Right ventricle myocardium superior (tissue), 1 donor: ENCODE results near the gene KRTAP5-4. TPM values are rescaled to one million over a fixed set of nuclear protein-coding genes. Genes with fewer than 3 reads are reported as not detected.
"Not testable (repeated sequence)": the region's sequence is repeated elsewhere in the genome, so short reads cannot be mapped to it uniquely, and the experiment has no call there.

Source experiments
- ATAC-seq: fragments of 200-7000 bp; cut with Tn5 transposase; one replicate; pipeline ENCODE4 v1.9.1; 2020; ENCODE audit warnings: mild to moderate bottlenecking; ENCODE audit not compliant: poor library complexity
- DNase-seq: peaks from one replicate; pipeline ENCODE4 v3.0.0-alpha.2; 2020
- intact Hi-C: fragments of 100-400 bp; cut with DNase I; formaldehyde crosslinking; loops from one replicate; pipeline ENCODE4 v1.11.2; 2022
- total RNA-seq: library from RNA; stranded (reverse); fragmentation: NEBNext Ultra II Directional; extraction: Animal tissue kit (Norgen Biotek cat#: 25700); gene quantifications from one replicate; pipeline ENCODE4 v1.2.1, GENCODE V29; 2021
- donor health status: DM: no; HTN: yes; CAD: no; lungs with severe emphysema.

The KRTAP5-4 gene
- total RNA-seq, 1 donor from 2014 or later: not detected

DNA sequence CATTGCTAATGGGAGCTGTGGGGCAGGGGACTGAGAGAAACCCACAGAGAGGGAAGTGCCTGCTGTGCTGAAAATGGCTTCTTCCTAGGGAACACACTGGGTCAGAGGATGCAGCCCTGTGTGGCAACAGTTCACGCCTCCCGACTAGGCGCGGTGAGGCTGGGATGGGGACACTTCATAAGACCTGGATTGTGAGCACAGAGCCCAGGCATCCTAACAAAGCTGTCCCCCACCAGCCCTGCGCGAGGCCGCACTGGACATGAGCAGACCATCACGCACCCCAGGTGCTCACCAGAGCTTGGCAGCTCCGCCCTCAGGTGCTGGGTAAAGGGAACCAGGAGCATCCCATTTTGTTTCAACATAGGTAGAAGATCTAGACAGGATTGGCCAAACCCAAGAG is 1.8 kb upstream of the KRTAP5-4 start:
- DNase-seq (no peak), ATAC-seq (no peak)
- intact Hi-C loops: loop anchor here (10.0 kb wide), 1 partner anchor 79 kb away; no protein-coding TSS in a partner anchor

DNA sequence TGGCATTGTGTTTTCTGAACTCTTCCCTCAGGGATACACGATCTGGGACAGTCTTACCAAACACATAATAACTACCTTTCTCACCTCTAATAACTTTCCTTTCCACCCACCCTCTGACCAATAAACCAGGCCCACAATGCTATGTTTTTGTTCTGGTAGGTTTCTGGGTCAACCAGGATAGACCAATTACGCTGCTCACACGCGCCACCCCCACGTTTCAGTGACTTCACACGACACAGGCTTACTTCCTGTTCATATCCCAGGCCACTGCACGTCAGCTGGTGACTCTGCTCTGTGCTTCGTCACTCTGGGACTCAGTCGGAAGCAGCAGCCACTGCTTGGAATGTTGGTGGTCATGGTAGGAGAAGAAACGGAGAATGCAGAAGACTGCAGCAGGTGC is 2.5 kb downstream of the KRTAP5-4 start:
- DNase-seq: no peak
- intact Hi-C loops: no loop called here
- no peak for ATAC-seq

DNA sequence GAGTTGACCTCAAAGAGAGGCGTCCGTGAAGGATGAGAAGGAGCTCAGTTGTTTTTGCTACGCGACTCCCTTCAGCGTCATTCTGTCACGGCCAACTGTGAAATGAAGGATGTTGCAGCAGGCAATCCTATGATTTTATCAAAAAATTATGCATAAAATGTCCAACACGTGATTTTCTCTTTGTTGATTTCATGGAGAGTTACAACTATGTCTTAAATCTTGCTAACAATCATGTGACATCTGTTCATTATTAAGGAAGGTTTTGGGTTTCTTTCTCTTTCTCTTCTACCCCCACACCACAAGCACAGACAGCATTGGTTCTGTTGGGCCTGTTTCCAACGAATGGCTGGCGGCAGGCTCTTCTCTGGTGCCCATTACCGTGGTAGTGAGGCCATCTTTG is 3.7 kb downstream of the KRTAP5-4 start:
- DNase-seq: no peak
- no peak for ATAC-seq
- intact Hi-C loops: no loop called here

DNA sequence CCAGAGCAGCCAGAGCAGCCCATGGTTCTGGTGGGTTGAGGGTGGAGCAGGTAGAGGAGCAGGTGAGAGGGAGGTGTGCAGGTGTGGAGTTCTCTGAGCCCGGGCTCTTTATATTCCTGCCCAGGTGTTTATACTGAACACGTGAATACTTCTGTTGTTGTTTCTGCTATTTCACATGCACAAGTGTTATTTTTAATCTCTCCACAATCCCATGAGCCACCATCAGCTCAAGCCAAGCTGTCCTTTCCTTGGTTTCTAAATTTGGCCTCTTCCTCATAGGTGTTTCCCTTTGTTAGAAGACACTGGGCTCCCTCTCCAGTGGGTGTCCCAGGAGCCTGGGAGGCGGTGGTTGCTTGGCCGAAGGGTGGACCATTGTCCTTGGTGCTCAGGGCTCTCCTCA is 13.6 kb downstream of the KRTAP5-4 start, which contains the start of gene KRTAP5-3:
KRTAP5-3 (minus strand) TSS at position 101 of the 400 bp plus-strand sequence; CDS start at position 23, 78 bp downstream.
- no peak for ATAC-seq
- intact Hi-C loops: no loop called here

DNA sequence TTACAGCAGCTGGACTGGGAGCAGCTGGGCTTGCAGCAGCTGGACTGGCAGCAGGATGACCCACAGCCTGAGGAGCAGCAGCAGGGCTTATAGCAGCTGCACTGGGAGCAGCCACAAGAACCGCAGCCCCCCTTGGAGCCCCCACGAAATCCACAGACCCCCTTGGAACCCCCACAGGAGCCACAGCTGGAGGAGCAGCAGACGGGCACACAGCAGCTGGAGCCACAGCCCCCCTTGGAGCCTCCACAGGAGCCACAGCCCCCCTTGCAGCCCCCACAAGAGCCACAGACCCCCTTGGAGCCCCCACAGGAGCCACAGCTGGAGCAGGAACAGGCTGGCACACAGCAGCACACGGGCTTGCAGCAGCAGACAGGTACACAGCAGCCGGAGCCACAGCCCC is 14.0 kb downstream of the KRTAP5-4 start:
- ATAC-seq, DNase-seq, intact Hi-C loops: not testable (repeated sequence)

More for the DNA sequence above, 13.6 kb downstream of the KRTAP5-4 start, which contains the start of gene KRTAP5-3:
- no peak for DNase-seq

DNA sequence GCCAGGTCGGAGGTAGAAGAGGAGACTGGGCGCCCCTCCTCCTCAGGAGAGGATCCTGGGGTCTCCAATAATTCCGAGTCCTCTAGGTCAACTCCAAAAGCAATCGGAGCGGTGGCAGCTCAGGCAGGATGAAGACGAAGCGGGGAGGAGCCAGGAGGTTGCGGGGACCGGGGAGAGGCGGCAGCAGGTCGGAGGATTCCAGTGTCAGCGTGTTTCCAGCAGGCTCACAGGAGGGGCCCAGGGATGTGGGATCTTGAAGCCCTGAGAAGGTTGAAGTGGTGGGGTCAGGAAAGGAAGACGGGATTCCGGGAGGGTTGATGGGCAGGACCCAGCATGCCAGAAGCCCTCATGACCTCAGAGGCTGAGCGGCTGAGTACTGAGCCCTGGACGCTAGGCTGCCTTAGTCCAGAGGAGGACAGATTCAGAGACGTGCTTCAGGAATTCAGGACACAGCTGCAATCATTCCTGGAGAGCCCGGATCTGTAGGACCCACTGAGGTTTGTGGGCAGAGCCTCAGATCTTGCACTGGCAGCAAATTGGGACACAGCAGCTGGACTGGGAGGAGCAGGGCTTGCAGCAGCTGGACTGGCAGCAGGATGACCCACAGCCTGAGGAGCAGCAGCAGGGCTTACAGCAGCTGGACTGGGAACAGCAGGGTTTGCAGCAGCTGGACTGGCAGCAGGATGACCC is 14.6 kb downstream of the KRTAP5-4 start:
- ATAC-seq, DNase-seq, intact Hi-C loops: not testable (repeated sequence)

DNA sequence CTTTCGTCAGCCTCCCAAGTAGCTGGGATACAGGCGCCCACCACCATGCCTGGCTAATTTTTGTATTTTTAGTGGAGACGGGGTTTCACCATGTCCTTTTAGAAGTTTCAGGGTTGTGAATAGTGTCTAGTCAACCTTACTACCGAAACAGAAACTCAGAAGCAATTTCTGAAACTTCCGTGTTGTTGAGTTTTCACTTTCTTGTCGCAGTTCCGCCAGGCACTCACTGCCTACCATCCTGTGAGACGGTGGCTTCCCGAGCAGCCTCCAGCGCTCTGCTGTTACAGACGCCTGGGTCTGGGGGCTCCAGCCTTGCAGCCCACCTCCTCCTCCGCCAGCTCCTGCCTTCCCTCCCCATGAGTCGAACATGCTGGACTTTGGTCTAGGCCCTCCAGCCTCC is 16.0 kb downstream of the KRTAP5-4 start:
- DNase-seq, ATAC-seq, intact Hi-C loops: not testable (repeated sequence)

DNA sequence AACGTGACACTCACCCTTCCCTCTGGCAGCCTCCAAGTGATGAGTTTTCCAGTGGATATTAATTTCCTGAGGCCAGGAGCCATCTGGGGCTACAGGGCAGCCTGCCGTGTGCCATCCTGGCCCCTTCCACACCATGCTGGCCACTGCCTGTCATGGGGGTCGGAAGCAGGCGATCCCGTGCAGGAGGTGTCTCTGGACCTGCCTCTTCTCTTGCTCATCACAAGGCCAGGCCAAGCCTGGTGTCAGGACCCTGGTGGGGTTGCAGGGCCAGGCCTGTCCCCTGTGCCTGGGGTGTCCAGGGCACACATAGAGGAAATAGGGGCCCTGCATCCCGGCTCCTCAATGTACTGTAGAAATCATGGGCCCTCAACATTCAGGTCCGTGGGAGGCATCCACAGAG is 17.2 kb downstream of the KRTAP5-4 start:
- no peak for DNase-seq
- no peak for ATAC-seq
- intact Hi-C loops: no loop called here

DNA sequence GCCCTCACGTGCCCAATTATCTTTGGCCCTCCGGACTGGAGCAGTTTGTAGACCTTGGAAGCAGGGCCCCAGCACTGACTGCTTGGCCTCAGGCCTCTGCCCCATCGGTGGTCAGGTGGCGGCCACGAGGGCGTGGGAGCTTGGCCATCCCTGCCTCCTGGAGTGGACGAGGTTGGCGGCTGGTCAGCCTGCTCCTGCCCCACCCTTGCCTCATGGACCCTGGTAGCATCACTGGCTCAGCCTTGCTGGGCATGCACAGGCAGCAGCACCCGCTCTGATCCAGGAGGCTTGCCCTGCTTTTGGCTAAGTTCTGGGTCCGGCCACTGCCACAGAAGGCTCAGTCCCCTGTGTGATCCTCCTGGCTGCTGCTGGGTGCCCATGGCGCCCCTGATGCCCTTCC is 17.8 kb downstream of the KRTAP5-4 start:
- ATAC-seq: no peak
- intact Hi-C loops: no loop called here
- no peak for DNase-seq

DNA sequence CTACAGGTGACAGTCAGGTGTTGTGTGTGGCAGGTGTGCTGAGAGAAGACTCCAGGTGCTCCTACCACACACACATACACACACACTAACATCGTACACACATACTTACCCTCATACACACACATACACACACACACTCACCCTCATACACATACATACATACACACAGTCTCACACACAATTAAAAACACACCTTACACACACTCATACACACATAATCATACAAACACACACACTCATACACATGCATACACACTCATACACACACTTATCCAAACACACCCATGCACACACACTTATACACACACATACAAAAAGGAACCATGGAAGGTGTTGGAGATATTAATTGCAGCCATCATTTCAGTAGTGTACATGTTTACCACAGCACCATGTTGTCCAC is 18.3 kb downstream of the KRTAP5-4 start:
- DNase-seq (no peak), ATAC-seq (no peak)
- intact Hi-C loops: no loop called here

DNA sequence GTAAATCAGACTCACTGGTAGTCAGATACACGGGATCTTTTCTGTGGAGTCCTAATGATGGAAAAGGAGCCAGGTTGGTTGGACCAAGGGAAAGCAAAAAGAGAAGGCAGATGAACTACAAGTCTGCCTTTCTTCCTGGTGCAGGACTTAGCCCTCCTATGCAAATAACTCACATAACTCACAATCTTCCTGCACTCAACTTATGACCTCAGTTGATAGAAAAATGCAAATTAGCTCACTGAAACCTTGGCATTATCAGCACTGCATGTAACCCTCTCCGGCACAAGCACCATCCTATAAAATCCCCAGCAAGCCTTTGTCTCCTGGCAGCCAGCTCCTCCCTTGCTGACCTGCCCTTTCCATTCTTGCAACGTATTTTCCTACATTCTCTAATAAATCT is 20.3 kb downstream of the KRTAP5-4 start:
- DNase-seq, intact Hi-C loops, ATAC-seq: not testable (repeated sequence)

DNA sequence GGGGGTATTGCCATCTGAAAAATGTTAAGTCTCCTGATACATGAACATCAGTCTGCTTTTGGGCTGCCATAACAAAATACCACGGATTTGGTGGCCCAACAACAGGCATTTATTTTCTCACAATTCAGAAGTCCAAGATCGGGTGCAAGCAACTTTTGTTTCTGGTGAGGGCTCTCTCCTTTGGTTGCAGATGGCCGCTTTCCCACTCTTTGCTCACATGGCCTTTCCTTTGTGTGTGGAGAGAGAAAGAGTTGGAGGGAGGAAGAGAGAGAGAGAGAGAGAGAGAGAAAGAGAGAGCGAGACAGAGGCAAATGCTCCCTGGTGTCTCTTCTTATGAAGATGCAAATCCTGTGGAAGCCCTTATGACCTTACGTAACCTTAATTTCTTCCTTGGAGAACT is 21.3 kb downstream of the KRTAP5-4 start:
- DNase-seq (no peak), ATAC-seq (no peak)
- intact Hi-C loops: no loop called here

DNA sequence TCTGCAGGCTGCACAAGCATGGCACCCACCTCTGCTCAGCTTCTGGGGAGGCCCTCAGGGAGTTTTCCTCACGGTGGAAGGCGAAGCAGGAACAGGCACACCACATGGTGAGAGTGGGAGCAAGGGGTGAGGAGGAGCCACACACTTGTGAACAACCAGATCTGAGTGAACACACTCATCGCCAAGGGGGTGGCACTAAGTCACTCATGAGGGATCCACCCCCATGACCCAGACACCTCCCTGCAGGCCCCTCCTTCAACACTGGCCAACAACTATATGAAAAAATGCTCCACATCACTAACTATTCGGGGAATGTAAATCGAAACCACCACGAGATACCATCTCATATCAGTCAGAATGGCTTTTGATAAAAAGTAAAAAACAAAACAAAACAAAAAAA is 23.1 kb downstream of the KRTAP5-4 start:
- no peak for ATAC-seq
- no peak for DNase-seq
- intact Hi-C loops: no loop called here

DNA sequence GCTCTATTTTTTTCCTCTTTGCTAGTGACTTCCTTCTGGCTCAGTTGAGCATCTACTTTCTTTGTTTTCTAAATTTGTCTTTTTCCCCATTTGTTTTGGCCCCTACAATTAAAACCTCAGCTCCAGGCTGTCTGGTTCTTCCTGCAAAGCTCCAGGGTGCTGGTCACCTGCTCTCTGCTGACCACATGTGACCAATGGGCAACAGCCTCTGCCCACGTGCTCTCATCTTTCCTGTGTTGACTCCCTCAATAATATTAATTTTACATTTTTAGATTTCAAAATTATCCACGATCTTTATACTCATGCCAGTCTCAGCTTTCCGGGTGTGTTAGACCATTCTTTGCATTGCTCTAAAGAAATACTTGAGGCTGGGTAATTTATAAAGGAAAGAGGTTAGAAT is 23.5 kb downstream of the KRTAP5-4 start:
- intact Hi-C loops, ATAC-seq, DNase-seq: not testable (repeated sequence)

DNA sequence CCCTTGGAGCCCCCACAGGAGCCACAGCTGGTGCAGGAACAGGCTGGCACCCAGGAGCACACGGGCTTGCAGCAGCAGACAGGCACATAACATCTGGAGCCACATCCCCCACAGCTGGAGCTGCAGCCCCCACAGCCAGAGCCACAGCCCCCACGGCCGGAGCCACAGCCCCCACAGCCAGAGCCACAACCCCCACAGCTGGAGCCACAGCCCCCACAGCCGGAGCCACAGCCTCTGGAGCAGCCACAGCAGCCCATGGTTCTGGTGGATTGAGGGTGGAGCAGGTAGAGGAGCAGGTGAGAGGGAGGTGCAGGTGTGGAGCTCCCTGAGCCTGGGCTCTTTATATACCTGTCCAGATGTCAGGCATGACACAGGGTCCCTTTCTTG is 24.0 kb downstream of the KRTAP5-4 start, which contains the start of gene KRTAP5-2:
KRTAP5-2 (minus strand) TSS at position 301 of the 387 bp plus-strand sequence; CDS start at position 257, 44 bp downstream.
- intact Hi-C loops: no loop called here
- no peak for DNase-seq

DNA sequence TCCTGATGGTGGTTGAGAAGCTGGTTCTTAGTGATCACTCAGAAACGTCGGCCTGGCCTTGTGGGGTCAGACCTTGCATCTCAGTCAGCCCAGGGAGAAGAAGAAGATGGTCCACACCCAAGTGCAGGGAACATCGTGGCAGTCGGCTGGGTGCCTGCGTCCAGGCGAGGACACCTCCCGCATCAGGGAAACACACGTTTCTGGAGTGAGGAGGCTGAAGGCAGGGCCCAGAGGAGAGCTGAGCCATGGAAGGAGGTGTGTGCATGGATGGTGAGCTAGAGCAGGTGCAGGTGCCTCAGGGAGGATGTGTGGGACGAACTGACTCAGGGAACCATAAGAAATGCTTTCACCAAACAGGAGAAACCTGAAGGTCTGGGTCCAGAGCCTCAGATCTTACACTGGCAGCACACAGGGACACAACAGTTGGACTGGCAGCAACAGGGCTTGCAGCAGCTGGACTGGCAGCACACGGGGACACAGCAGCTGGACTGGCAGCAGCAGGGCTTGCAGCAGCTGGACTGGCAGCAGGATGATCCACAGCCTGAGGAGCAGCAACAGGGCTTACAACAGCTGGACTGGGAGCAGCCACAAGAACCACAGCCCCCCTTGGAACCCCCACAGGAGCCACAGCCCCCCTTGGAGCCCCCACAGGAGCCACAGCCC is 24.5 kb downstream of the KRTAP5-4 start:
- ATAC-seq (no peak), DNase-seq (no peak)
- intact Hi-C loops: no loop called here

More for the DNA sequence above, 24.0 kb downstream of the KRTAP5-4 start, which contains the start of gene KRTAP5-2:
- ATAC-seq: no peak

DNA sequence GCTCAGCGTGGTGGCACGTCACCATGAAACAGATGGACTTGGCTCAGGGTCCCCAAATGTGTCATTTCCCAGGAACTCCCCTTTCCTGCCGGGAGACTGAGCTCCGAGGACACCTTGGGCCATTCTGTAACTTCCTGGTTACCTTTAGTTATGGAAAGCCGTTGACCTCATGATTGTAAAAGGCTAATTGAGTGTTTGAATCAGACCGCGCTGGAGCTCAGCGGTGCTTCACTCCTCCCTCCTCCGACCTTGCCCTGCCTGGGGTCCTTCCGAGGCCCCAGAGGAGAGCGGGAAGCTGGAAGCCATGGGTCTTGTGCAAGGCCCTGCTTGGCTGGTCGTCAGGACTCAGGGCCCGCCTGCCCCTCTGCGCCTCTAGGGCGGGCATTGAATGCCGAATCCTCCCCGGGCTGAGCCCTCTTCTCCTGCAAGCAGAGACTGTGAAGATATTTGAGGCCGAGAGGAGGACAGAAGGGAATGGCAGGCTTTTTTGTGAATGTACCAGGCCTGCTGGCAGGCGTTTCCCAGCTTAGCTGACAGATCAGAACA is 25.3 kb downstream of the KRTAP5-4 start:
- DNase-seq, ATAC-seq, intact Hi-C loops: not testable (repeated sequence)

DNA sequence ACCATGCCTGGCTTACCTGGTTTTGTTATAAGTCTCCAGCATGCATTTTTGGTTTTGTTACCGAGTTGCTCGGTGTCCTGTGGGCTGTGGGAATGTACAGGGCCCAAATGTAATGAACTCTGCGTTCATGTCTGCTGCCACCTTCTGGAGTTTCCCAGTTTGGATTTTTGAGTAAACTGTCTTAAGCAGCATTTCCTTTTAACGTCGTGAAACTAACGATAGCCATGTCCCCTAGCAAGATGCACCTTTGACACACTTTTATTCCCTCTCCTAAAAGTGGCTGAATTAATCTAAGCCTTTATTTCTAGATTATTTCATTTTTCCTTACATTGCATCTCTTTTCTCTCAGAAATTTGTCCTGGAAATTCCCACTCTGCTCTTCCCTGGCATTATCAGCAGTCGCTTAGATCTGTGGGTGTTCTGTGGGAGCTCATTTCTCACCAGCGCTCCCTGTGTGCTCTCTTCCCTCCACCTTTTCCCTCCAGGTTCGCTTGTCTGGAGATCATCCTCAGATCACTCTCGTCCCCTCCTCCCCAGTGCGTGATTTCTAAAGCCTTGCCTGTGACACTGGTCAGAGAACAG is 25.9 kb downstream of the KRTAP5-4 start:
- ATAC-seq, DNase-seq, intact Hi-C loops: not testable (repeated sequence)

DNA sequence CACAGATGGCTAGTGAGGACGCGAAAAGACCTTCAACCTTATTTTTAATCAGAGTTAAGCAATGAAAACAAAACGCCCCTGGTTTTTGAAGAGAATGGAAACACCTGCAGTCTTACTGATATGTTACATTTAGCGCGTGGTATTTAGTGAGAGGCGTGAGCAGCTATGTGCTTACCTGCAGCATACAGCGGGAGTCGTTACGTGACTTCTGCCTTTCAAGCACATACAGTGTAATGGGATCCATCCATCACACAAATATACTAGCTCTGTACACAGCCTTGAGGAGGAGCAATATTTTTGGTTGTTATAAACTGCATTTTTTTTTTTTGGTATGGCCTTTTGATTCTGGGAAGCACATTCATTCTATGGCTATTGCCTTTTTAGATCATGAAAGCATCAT is 29.3 kb downstream of the KRTAP5-4 start:
- ATAC-seq (no peak), DNase-seq (no peak)
- intact Hi-C loops: no loop called here
